GM21515 (cell line): Measurements from ENCODE around the gene MROH2A.

ENCODE experiments used
- ATAC-seq: cut with Tn5 transposase; IDR thresholded peaks from one replicate; pipeline ENCODE4 v1.9.1; 2021; ENCODE audit not compliant: unreplicated experiment

Gene MROH2A

GRCh38 chr2:233835230-233836186, 57.4 kb downstream of the MROH2A start:
- ATAC-seq = no peak

DNA sequence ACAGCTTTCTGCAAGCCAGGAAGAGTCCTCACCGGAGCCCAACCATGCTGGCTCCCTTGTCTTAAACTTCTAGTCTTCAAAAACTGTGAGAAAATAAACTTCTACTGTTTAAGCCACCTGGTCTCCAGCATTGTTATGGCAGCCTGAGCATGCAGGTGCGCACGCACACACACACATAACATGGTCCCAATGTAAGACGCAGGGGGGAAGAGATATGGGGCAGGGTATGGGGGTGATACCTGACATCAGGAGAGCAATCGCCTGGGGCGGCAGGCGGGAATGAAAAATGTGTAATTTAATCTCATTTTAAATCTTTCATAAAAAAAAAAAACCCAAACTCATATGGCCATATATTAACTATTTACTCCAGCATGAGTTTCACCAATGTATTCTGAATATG, 58.2 kb downstream of the MROH2A start:
- ATAC-seq = no peak

DNA sequence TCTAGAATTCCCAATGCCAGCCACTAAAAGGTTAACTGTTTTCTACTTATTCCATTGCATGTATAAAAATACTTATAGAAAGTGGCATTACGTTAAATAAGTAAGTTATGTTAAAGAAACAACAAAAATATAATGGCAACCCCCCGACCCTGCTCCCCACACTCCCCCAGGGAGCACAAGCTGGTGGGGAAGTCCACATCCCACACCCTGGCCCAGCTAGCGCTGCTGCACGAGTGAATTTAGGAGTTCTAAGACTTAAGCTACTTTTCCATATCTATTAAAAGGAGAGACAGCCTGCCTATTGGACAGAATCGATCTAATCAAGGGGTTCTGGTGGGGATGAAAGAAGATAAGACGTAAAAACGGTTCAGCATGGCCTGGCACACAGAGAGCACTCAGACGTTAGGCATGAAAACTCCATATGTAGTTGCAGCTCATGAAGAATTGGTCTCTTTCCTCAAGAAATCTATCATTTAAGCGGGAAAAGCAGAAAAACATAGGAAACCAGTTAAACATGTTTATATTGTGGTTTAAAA, 59.6 kb downstream of the MROH2A start:
- ATAC-seq = no peak

DNA sequence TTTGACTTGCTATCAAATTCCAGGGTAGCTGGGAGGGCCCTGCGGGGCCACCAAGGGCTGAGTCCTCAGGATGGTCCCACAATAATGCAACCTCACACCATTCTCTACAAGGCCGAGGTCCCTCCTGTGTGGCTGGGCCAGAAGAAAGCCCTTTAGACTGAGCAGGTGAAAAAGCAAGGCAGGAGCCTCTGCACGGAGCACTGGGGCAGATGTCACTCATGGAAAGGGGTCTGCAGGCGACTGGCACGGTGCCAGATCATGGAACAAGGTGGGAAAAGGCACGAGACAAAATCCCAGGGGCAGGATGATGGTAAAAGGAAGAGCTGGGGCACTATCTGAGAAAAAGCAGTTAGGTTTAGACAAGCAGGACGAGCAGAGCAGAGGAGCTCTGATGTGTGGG, 60.1 kb downstream of the MROH2A start:
- ATAC-seq = no peak

DNA sequence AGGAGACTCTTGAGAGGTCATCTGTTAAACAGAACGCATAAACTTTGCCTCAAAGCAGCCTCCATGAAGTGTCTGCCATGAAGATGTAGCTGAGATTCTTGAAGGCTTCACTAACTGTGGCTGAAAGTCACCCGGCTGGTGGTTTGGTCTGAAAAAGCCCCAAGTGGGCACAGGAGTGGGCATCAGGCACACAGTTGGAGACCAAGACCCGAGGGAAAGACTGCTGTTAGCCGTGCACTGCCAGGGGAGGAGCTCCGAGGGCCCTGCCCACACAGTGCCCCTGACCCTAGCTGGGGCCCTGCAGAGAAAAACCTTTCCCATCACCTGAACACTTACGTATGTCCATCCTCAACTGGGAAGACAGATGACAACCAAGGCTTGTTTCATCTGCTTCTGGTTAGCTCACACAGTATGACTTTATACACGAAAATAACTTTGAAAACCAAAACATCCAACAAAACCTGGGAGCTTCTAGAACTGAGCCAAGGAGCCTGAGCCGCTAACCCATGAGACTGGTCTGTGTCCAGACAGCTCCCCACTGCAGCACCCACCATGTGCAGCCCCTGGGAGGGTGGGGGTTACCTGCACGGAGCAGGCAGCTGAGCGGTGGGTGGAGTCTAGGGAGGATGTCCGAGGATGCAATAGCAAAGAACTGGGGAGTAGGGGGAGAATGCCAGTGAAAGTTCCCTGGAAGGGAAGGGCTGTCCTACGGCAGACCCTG, 60.8 kb downstream of the MROH2A start:
- ATAC-seq = no peak

DNA sequence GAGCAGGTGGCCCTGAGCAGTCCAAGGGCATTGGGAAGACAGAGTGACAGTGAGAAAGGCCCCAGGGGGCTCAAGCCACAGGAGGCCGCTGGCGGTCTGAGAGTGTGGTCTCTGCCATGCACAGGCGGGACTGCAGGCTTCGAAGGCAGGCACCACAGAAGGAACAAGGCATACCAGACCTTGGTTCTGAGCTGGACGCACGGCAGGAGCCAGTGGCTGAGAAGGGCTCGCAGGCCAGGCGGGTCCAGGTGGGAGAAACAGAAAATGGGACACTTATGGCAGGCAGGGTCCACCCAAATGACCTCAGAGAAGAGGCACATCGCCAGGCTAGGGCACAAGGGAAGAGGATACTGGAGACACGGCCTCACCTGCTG, 61.3 kb downstream of the MROH2A start:
- no peak for ATAC-seq

DNA sequence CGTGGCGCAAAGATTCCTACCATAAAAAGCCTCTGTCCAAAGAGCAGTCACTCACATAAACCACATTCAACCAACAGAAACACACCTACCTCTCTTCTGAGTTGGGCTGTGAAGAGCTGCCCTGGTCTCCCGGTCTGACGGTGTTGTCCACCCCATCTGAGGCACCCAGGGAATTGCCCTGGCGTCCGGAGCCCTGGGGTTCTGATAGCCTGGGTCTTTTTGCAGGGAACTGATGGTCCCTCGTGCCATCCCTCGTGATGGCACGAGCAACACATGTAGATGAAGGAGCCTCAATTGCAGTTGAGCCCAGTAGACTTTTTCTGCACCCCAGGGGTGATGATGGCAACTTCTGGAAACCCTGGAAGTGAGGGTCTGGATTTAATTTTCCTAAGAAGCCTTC, 62.4 kb downstream of the MROH2A start:
- ATAC-seq = no peak

GRCh38 chr2:233841183-233841582, 63.1 kb downstream of the MROH2A start:
- ATAC-seq = no peak

DNA sequence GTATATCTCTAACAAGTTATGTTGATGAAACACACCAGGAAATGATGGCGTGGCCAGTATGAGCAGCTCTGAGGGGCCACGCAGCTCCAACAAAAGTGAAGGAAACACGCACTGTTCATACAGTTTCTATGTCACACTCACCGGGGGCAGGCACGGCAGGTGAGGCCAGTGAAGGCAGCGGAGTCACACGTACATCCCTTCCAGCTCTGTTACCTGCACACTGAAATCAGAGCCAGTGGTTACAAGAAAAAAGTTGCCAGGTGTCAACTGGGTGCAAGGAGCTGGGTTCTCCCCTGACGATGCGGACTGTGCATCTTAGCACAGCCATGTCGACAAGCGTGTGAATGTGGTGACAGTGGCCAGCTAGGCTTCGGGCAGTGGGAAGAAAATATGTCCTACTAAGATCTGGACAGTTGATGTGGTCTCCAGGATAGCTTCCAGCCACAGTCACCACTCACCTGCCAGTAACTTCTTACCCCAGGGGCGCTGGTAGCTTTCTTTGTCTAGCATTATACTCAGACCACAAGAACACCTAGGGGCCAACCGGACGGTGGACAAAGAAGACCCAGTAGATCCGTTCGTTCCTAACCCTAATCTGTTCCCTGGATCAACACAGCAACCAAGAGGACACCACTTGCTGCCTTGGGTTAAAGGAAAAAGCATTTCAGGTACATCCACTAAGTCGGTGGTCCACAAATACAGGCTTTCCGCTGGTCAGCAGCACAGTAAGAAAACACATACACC, 66.1 kb downstream of the MROH2A start:
- ATAC-seq = no peak

GRCh38 chr2:233844836-233845235, 66.7 kb downstream of the MROH2A start:
- no peak for ATAC-seq

GRCh38 chr2:233845301-233846060, 67.4 kb downstream of the MROH2A start:
- no peak for ATAC-seq

GRCh38 chr2:233846387-233847247, 68.5 kb downstream of the MROH2A start:
- no peak for ATAC-seq

GRCh38 chr2:233847248-233847898, 69.2 kb downstream of the MROH2A start:
- ATAC-seq = no peak

- ATAC-seq = no peak
These were observed 70.1 kb downstream of the MROH2A start for GRCh38 chr2:233848276-233848675.

DNA sequence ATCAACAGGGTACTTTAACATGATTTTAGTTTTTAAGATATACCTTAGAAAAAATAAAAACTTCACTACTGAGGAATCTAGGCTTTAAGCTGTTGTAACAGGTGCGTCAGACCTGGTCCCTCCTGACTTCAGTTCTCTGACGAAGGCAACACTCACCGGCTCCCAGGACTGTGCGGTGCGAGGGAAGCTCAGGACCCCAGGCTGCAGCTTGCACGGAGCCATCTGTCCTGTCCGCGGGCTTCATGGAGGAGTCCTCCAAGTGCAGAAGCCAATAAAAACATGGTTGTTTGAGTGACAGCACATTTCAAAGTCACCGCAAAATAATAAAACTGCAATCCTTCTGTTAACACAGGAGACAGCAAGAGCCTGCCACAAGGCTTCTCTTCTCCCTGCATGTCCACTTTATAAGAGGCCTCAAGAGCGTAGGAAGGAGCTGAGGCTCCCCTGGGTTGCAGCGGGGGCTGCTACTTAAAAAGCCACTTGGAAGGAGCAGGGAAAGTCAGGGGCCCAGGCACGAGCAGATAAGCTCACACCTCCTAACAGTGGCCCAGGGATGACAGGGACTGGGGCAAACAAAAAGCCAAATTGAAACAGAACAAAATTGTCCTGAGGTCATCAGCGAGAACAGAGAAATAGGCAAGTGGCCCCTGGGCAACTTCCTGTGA, 71.6 kb downstream of the MROH2A start:
- ATAC-seq = no peak

GRCh38 chr2:233850745-233851144, 72.6 kb downstream of the MROH2A start:
- no peak for ATAC-seq

DNA sequence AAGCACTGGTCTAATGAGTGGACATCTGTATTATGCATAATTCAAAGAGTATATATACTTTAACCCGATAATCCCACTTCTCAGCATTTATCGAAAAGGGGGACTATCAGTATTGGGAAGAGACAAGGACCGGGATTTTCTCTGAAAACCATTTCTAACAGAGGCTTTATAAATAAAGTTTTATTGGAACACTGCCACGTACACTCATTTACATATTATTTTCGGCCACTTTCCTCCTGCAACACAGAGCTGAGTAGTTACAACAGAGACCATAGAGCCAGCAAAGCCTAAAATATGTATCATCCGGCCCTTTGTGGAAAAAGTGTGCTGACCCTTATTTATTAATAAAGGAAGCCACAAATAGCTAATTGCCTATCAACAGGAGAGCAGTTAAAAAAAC, 73.0 kb downstream of the MROH2A start:
- no peak for ATAC-seq

DNA sequence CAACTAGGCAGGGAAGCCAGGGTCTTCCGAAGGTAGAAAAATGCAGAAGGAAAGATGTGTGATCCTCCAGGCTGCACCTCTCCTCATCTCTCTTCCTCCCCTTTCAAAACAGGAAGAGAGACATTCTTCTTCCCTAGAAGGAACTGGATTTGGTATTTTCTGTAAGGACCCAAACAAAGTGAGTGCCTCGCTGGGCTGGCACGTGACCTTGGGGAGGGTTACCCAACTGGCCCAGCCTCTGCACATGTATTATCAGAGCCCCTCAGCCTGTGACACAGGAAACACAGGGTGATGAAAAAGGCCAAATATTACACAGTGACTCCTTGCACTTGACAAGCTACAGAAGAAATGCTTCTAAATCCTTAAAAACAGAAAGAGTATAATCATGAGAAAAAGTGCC, 73.9 kb downstream of the MROH2A start:
- no peak for ATAC-seq

- ATAC-seq = no peak
These were observed 75.2 kb downstream of the MROH2A start for GRCh38 chr2:233853353-233853752.
